Measurements from ENCODE around the gene UBTD1. TPM values are rescaled to one million over a fixed set of nuclear protein-coding genes. Genes with fewer than 3 reads are reported as not detected.

Gene UBTD1
- total RNA-seq, 6 donors from 2014 or later, result 40.6 to 93.1 (median 67.3) TPM

DNA sequence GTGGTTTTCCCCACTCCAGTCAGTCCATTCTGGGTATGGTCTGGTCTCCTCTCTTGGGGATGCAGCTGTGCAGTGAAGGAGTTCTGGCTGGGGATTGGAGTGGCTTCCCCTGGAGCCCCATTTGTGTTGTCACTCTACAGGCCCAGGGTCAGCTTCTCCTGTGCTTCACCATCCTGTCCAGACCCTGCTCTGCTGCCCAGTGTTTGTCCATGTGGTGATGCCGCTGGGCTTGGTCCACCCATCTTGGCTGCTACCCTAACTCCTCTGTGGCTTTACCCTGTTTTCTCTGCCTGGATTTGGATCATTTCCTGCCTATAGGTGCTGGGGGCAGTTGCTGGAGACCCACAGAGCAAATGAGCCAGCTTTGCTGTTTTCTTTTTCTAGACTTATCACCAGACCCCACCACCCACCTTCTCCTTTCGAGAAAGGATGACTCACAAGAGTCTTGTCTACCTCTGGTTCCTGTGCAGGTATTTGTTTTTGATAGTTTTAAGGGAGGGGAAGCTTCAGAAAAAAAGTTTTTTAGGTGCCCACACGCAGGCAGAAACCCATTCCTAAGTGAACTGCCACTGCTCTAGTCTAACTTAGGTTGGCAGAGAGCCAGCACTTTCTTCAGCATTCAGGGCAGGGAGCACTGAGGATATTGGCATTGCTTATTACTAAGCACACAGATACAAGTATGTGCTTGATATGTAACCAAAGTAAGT is 44.2 kb upstream of the UBTD1 start:
- TF ChIP-seq POLR2A (IDR thresholded peaks at IDR 0.05), result no peak
- no peak for TF ChIP-seq POLR2AphosphoS5 (IDR thresholded peaks at IDR 0.05)
- TF ChIP-seq, protein P1, sequence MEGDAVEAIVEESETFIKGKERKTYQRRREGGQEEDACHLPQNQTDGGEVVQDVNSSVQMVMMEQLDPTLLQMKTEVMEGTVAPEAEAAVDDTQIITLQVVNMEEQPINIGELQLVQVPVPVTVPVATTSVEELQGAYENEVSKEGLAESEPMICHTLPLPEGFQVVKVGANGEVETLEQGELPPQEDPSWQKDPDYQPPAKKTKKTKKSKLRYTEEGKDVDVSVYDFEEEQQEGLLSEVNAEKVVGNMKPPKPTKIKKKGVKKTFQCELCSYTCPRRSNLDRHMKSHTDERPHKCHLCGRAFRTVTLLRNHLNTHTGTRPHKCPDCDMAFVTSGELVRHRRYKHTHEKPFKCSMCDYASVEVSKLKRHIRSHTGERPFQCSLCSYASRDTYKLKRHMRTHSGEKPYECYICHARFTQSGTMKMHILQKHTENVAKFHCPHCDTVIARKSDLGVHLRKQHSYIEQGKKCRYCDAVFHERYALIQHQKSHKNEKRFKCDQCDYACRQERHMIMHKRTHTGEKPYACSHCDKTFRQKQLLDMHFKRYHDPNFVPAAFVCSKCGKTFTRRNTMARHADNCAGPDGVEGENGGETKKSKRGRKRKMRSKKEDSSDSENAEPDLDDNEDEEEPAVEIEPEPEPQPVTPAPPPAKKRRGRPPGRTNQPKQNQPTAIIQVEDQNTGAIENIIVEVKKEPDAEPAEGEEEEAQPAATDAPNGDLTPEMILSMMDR (IDR thresholded peaks at IDR 0.05), result no peak
- no peak for TF ChIP-seq EP300 (IDR thresholded peaks at IDR 0.05)
- H3K4me1 ChIP-seq, result peaks cover 7 to 28% (median 21%) of the 10 kb centered on the region in 4 donors
- H3K36me3 ChIP-seq, result peaks cover 24 to 78% (median 54%) of the 10 kb centered on the region in 4 donors
- H3K27ac ChIP-seq, result peak overlapping the region in 2 of 4 donors; percentile 22 to 31
- H3K9me3 ChIP-seq, result no peaks in the 10 kb centered on the region
- H3K4me3 ChIP-seq, result no peak overlapping the region
- WGBS, 2 donors, result 72 to 74% methylated on average over 3 of the region's 3 CpGs
- ATAC-seq (ENCODE audit: low FRiP score in 2 of 2), result no peak
- H3K27me3 ChIP-seq, result no peaks in the 10 kb centered on the region
- peak in 1 of 2 donors; percentile 60 for DNase-seq

DNA sequence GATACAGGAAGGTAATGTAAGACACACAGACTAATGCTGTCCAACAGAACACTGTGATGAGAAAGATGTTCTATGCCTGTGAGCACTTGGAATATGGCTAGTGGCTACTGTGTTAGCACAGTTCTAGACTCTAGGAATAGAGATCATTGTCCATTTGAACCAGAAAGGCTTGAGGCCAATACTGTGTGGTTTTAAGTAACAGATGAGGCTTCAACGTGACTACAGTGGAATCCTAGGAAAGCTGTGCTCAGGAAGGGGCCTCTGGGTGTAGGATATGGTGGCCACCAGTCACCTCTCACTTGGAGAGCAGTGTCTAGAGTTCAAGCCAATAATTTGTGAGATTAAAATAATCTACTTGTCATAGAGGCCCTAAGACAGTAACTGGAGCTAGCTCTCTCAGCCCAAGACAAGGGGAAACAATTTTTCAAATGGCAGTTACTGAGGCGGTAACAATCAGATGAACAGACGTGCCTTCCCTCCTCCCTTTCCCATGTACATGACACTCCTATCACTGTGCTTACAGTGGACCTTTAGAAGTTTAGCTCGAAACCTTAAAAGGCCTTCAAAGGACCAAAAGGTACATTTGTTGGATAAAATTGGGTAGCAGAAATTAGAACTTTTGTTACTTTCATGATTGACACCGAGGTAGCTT is 42.6 kb upstream of the UBTD1 start:
- peaks cover 0 to 17% (median 14%) of the 10 kb centered on the region in 4 donors for H3K4me1 ChIP-seq
- H3K27ac ChIP-seq, result peak overlapping the region in 1 of 4 donors; percentile 31
- no peaks in the 10 kb centered on the region for H3K9me3 ChIP-seq
- H3K4me3 ChIP-seq, result no peak overlapping the region
- TF ChIP-seq POLR2AphosphoS5 (IDR thresholded peaks at IDR 0.05) (no peak), EP300 (IDR thresholded peaks at IDR 0.05) (no peak), POLR2A (IDR thresholded peaks at IDR 0.05) (no peak)
- TF ChIP-seq, protein P1 (IDR thresholded peaks at IDR 0.05), result no peak
- H3K27me3 ChIP-seq, result no peaks in the 10 kb centered on the region
- ATAC-seq (ENCODE audit: low FRiP score in 2 of 2) (no peak), DNase-seq (no peak)
- WGBS, 2 donors, result 65 to 81% methylated on average over 5 of the region's 5 CpGs
- peaks cover 25 to 95% (median 70%) of the 10 kb centered on the region in 4 donors for H3K36me3 ChIP-seq

DNA sequence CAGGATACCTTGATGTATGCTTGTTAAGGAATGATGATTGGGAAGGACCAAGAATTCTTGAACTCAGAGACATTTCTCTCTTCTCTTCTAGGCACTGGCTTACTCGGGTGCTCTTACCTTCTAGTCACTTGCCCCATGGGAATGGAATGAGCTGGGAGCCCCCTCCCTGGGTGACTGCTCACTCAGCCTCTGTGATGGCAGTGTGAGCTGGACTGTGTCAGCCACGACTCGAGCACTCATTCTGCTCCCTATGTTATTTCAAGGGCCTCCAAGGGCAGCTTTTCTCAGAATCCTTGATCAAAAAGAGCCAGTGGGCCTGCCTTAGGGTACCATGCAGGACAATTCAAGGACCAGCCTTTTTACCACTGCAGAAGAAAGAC is 42.0 kb upstream of the UBTD1 start:
- no peak overlapping the region for H3K4me3 ChIP-seq
- DNase-seq (no peak), ATAC-seq (ENCODE audit: low FRiP score in 2 of 2) (no peak)
- no peak for TF ChIP-seq POLR2AphosphoS5 (IDR thresholded peaks at IDR 0.05)
- TF ChIP-seq POLR2A (IDR thresholded peaks at IDR 0.05), result peak in 1 of 4 donors; percentile 8
- H3K27me3 ChIP-seq, result no peaks in the 10 kb centered on the region
- WGBS, 2 donors, result 83 to 86% methylated on average over 3 of the region's 3 CpGs
- H3K36me3 ChIP-seq, result peaks cover 29 to 96% (median 74%) of the 10 kb centered on the region in 4 donors
- peaks cover 0 to 14% (median 12%) of the 10 kb centered on the region in 4 donors for H3K4me1 ChIP-seq
- H3K9me3 ChIP-seq, result no peaks in the 10 kb centered on the region
- no peak overlapping the region for H3K27ac ChIP-seq

DNA sequence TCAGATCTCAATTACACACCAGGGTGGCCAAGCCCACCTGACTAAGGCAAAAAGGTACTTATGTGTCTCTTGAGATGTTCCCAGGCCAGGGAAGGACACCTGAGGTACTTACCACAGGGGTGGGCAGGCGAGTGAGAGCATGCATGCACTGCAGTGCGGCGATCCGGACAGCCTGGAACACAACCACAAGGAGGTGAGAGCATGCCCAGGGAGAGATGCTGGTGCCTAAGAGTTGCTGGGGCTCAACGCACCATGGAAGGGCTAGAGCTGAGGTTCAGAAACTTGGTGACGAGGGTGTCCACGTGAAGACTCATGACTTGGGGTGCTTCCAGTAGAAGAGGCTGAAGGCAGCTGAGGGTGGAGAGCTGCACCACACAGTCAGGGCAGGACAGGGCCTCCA is 39.6 kb upstream of the UBTD1 start:
- Histone ChIP-seq H3K36me3 (peaks cover 42 to 96% (median 77%) of the 10 kb centered on the region in 4 donors), H3K4me3 (no peak overlapping the region), H3K27me3 (no peaks in the 10 kb centered on the region), H3K9me3 (no peaks in the 10 kb centered on the region), H3K4me1 (peaks cover 0 to 21% (median 15%) of the 10 kb centered on the region in 4 donors), H3K27ac (peak overlapping the region in 1 of 4 donors; percentile 14)
- no peak for DNase-seq
- ATAC-seq (ENCODE audit: low FRiP score in 2 of 2), result no peak
- TF ChIP-seq, protein P1 (IDR thresholded peaks at IDR 0.05), result no peak
- TF ChIP-seq POLR2AphosphoS5 (IDR thresholded peaks at IDR 0.05), result no peak
- 89 to 94% methylated on average over 7 of the region's 7 CpGs for WGBS, 2 donors

DNA sequence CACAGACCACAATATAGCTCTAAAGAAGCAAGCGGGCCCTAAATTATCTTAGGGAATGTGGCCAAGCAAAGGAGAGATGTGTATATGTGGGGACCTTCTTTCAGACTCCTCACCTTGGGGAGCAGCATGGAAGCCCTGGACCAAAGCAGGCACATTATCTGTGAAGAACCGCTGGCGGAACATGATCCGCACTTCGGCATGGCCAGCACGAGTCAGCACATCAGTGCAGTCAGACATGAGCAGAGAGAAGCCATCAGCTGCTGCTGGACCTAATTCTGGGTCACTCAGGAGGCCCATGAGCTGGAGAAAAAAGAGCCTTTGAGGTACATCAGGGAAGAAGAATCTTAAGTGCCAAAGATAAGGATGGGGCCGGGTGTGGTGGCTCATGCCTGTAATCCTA is 38.8 kb upstream of the UBTD1 start:
- no peak for DNase-seq
- 83 to 96% methylated on average over 7 of the region's 7 CpGs for WGBS, 2 donors
- peaks cover 0 to 21% (median 13%) of the 10 kb centered on the region in 4 donors for H3K4me1 ChIP-seq
- H3K36me3 ChIP-seq, result peaks cover 42 to 99% (median 80%) of the 10 kb centered on the region in 4 donors
- no peak for ATAC-seq (ENCODE audit: low FRiP score in 2 of 2)
- TF ChIP-seq POLR2A (IDR thresholded peaks at IDR 0.05), result no peak
- no peak for TF ChIP-seq POLR2AphosphoS5 (IDR thresholded peaks at IDR 0.05)
- TF ChIP-seq, protein P1 (IDR thresholded peaks at IDR 0.05), result no peak
- TF ChIP-seq EP300 (IDR thresholded peaks at IDR 0.05), result no peak
- no peak overlapping the region for H3K4me3 ChIP-seq
- H3K27ac ChIP-seq, result no peak overlapping the region
- no peaks in the 10 kb centered on the region for H3K9me3 ChIP-seq
- H3K27me3 ChIP-seq, result no peaks in the 10 kb centered on the region
